Measurements from ENCODE around the gene ANAPC13. TPM values are rescaled to one million over a fixed set of nuclear protein-coding genes. Genes with fewer than 3 reads are reported as not detected.
A peak's percentile ranks its signal among the peaks of the same experiment; 100 is the strongest.

ANAPC13 gene
- total RNA-seq, 1 experiment from 2014 or later, result 69.1 TPM

DNA sequence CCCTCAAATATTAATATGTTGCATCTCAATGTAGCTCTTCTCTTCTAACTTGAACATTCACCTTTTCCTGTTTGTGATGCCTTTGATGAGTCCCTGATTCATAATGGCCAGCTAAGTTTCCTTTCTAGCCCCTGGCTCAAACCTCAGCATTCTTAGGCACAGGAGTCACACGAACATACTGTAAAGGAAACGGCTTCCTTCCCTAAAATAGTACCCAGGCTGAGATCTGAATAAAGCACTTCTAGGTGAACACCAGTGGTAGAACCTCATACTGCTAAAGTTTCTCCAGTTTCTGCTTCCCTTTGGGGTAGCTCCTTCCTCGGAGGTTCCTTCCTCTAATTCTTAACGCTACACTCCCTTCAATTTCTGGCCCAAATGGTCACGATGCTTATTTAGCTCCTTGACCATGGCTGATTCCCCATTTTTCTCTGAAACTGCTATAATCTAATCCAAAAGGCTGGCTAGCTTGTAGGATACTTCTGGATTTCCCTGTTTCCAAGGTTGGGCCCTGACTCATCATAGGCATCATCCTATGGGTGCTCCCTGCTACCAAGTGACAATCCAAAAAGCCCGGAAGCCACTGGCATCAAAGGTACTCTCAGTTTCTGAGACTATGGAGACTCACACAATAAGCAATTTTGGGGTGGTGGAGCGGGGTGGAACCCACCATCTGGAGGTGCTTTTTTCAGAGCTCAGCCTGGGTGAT is 2.4 kb downstream of the ANAPC13 start:
- DNase-seq (ENCODE audit: extremely low read depth, low read depth), result no peak

DNA sequence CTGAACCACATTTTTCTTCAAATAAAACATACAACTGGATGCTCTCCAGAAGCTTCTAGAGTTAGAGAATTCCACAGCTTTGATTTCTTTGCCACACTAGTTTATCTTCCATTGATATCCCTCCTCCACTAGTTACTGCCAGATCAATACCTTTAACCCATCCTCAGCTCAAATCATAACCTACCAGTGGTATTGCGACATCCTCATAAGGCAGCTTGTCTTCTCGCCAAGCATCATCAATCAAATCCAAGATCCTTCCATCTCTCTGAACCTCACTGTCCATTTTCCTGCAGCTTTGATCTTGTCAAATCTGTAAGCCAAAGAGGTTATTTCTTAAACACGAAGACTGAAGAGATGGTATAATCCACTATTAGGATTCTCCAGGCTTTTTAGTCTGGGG is 3.2 kb downstream of the ANAPC13 start:
- DNase-seq (ENCODE audit: extremely low read depth, low read depth), result no peak

DNA sequence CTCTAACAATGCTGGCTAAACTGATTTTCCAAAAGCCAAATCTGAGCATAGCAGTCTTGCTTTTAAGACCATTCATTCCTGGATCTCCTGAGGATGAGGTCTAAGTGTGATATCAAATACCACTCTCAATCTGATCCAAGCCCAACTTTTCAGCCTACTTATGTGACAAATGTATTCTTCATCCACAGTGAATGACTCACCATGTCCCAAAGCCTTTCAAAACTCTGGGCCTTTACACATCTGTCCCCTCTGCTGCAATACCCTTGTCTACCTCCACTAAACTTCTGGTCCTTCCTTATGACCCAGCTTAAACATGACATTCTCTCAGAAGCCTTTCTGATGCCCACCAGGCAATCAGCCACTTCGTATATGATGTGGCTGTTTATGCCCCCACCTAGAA is 4.6 kb downstream of the ANAPC13 start:
- no peak for DNase-seq (ENCODE audit: extremely low read depth, low read depth)

DNA sequence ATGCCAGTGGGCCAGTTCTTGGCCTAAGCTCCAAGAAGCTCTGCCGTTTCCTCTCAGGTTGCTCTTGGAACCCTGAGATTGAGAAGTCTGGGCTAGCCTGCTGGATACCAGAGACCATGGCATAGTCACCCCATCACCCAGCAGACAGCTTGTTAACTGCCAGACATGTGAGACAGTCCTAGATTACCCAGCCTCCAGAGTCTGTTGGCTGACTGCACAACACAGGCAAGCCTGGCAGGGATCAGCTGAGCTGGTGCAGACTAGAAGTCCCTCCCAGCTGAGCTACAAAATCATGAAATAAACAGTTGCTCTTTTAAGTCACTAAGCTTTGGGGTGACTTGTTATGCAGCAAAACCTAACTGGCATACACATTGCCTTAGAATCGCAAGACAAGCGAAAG is 5.2 kb downstream of the ANAPC13 start:
- DNase-seq (ENCODE audit: extremely low read depth, low read depth), result no peak

DNA sequence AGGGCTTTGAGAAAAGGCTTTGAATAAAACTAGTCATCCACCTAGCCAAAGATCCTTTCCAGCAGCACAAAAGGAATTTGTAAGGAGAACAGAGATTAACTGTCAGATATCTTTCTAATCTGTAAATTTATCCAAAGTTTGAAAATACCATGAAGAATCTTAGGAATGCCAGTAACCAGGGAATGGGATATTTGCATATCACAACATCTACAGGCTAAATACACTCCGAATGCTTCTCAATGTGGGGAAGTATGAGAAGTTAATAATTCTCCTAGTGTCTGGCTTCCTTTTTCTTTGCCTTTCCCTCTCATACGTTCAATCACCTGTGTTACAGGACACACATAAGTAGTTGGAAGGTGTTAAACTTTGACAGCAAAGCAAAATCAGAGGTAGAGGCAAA is 7.8 kb downstream of the ANAPC13 start:
- DNase-seq (ENCODE audit: extremely low read depth, low read depth), result no peak

DNA sequence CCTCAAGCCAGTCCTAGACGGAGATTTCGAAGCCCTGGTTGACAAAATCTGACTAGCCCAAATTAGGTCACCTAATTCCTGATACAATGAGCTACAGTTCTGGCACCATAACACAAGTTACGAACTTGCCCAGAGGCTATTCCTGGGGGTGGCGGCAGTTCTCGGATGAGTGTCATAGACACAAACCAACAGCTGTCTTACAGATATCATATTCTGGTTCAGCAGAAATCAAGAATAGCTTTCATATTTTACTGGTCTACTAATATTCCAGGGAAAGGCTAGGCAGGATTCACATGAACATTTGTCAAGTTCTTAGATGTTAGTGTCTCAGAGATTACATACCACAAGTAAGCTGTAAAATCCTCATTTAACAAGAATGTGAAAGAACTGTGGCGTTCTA is 8.8 kb downstream of the ANAPC13 start:
- no peak for DNase-seq (ENCODE audit: extremely low read depth, low read depth)

DNA sequence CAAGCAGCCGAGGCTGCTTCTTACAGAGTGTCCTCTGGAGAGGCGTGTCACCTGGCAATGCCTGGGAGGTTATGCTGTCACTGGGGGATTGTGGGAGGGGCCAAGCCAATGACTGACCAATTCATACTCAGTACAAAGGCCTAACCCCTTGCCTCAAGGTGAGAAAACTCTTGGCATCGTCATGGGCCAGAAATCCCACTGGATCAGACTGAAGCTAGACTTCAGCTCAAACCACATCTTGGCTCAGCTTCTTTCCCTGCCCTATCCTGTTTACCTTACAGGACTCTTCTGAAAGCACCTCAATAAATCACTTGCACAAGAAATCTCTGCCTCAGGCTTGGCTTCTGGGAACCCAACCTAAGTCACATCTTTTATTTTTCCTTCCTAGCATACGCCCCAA is 9.5 kb downstream of the ANAPC13 start:
- no peak for DNase-seq (ENCODE audit: extremely low read depth, low read depth)

DNA sequence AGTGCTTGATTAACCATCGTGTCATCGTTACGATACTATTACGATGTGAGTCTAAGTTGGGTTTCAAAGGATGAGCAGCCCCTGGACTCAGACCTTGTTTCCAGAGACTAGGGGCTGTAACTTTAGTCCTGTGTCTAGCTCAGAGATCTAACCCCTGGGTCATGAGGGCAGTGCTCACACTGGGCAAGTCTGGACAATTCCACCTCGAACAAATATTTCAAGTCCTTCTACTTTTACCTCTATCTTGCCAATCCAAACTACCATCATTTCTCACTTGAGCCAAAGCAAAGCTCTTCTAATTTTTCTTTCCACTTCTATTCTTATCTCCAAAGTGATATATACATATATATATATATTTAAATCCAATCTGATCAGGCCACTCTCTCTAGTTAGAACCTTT is 10.8 kb downstream of the ANAPC13 start:
- no peak for DNase-seq (ENCODE audit: extremely low read depth, low read depth)

DNA sequence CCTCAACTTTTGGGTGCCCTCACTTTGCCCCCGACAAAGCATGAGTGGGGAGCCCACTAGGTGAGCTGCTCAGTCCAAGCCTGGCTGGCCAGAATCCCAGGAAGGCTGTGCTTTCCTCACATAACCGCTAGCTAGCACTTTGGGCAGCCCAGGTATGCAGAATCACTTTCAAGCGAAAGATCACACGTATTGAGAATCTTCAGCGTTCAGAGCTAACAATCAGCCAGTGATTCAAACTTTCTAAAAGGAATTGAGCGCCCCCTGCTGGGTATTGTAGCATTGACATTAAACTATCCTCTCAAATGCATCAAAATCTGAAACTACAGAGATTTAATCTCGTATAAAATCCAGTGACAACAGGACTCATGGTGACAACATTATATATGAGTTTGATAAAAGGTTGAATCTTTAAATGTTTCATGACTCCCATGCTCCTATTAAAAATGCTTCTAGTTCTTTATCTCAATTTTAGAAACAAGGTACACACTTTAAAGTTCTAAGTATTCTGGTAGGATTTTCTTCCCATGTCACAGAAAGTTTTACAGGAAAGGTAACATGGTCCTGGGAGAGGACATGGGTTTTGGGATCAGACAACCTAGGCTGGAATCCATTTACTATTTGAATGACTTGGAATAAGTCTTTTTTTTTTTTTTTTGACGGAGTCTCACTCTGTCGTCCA is 11.8 kb downstream of the ANAPC13 start:
- DNase-seq (ENCODE audit: extremely low read depth, low read depth), result peak; percentile 72

DNA sequence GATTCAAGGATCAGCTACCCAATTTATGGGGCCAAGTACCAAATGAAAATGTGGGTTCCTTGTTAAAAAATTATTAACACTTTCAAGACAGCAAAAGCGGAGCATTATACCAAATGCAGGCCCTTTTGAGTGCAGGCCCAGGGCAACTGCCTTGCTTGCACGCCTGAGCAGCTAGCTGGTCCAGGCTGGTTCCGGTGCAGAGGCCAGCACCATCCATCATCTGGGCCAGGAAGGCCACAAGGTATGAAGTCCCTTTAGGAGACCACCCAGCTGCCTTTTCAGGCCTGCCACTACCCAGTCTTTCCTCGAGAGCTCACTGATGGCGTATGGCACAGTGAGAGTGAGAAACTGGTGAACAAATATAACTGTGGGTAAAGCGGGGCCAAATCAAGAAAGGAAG is 13.0 kb downstream of the ANAPC13 start:
- no peak for DNase-seq (ENCODE audit: extremely low read depth, low read depth)

DNA sequence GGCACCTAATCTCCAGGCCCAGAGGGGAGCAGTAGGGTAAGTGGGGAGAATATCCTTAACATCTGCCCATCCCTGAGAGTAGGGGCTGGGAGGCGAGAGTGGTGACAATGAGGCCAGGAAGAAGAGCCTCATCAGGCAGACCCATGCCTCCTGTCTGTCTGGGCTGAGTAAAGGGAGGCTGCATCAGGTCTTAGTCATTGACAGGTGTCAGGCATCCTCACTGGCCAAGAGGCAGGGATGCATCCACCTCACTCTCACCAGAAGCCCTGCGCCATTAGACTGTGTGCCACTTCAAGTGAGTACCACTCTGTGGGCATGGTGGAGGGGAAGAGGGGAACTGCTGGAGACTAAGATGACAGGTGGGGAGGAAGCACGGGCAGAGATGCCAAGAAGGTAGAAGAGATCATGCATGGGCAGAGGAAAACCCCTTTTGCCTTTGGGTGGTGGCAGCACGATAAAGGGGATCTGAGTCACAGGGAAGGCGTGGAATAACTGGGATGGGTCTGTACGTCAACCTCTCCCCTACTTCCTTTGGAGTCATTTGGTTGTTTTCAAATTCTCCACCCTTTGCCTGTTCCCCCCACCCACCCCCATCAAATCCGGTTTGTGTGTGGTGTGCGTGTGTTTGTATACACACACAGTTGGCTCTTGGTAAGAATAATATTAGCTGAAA is 14.1 kb downstream of the ANAPC13 start:
- DNase-seq (ENCODE audit: extremely low read depth, low read depth), result no peak

DNA sequence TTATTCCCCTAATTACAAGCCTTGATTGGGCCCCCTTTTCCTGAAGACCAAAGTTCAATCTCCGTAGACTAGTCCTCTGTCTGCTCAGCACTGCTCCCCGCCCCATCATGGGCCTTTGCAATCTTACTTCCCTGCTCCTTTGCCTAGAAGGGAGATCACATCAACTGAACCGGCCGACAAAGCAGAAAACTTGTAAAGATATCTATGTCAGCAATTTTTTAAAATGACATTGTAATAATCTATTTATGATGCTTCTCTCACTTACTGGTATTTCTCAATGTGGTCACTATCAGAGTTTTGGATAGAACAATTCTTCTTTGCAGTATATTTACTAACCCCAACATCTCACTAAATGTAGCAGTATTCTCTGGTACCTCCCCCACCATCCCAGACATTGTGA is 17.3 kb downstream of the ANAPC13 start:
- no peak for DNase-seq (ENCODE audit: extremely low read depth, low read depth)

DNA sequence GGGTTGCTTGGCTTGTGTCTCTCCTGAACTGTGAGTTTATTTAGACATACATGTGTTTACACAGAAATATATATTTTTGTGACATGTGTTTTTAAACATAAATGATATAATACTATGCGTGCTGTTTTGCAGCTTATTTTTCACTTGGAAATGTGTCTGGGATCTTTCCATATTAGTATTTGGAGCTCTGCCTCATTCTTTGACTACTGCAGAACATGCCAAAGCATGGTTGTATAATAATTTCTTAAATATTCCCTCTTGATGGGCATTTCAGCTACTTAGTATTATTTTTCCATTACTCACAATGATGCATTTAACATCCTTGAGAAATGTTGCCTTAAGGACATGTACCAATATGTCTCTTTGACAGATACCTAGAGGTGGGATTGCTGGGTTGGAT is 19.5 kb downstream of the ANAPC13 start:
- DNase-seq (ENCODE audit: extremely low read depth, low read depth), result no peak

DNA sequence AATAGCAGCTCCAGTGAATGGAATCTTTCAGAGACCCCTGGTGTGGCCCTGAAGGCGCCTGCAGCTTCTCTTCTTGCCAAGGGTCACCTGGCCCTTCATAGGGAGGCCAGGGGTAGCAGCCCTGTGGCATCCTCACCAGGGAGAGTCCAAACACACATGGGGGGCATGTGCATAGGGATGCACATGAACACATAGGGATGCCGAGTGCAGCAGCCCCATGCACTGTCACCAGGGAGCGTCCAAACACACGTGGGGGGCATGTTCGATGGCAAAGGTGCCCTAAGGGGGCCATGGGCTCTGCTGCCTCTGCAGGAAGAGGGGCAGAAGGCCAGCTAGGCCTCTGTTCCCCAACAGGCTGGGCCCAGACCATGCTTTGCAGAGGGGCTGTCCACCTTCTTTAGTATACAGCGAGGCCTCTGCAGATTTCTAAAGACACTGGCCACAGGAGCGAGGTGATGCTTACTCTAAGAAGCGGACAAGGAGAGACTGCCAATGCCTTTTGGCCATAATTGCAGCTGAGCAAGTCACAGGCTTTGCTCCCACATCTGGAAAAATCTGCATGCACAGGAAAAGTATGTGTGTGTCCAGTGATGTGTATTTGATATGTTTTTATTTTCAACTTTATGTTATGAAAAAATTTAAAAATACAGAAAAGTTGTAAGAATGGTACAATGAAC is 21.0 kb downstream of the ANAPC13 start:
- DNase-seq (ENCODE audit: extremely low read depth, low read depth), result no peak

DNA sequence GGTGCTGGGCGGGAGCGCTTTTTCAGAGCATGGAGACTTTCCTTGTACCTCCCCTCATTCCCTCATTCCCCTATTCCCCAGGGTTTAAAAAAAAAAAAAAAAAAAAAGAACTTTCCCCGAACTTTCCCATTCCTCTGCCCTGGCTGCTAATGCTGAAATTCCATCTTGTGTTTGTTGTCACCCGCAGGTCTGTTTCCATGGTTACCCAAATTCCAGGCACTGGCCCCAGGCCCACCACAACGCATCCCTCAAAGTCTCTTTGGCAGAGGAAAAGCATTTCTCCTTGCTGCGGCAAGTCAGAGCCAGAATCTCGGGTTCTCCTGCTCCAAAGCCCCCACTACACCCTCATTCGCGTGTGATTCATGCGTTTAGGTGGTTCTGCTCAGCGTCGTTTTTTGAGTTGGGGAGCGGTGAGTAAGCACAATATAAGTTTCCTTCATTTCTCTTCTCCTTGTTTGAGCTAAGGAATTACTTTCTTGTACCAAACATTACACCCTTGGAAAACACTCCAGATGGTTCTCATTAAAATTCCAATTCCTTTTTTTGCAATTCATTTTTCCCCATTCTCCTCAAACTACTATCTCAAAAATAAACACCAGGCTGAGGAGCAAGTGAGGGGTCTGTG is 21.6 kb downstream of the ANAPC13 start:
- DNase-seq (ENCODE audit: extremely low read depth, low read depth), result no peak

DNA sequence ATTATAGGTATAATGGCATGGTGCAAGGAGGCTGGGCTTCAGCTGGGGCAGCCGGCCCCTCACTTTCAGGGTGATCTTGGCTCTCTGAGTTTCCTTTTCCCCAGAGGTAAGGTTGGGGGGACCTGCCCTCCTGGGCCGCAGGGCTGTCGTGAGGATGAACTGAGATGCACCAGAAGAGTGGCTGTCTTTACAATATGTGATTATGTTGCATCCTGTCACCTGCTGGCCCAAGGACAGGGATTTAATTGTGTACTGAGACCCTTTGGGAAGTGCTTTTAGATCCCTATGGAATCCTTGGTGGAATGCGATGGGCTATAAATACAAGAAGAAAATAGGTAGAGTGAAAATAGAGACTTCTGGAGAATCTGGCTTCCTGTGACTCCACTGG is 22.1 kb downstream of the ANAPC13 start:
- DNase-seq (ENCODE audit: extremely low read depth, low read depth), result no peak

DNA sequence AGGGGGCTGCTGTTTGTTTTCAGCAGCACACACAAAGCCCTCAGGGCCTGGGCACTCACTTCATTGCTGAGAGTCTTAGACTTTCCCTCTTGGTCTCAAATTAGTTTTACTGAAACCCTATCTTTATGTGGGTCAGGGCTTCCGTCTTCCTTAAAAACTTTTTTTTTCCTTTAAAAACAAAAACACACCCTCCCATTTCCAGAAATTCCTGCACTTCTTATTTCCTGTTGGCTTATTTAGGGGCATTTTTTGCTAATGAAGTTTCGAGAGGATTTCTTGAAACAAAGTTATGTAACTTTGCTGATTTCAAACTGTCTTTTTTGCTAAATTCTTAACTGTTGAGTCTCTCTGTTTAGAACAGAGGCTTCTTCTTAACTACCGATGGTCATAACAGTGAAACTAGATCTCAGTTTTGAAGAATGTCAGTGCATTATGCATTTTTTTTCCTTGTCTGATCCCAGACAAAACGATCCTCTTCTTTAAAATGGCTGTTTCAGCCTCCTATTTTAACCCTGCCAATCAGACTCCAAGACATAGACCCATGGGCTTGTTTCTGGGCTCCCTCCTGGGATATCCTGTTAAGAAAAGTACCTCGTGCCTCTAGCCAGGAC is 23.3 kb downstream of the ANAPC13 start:
- DNase-seq (ENCODE audit: extremely low read depth, low read depth), result no peak

DNA sequence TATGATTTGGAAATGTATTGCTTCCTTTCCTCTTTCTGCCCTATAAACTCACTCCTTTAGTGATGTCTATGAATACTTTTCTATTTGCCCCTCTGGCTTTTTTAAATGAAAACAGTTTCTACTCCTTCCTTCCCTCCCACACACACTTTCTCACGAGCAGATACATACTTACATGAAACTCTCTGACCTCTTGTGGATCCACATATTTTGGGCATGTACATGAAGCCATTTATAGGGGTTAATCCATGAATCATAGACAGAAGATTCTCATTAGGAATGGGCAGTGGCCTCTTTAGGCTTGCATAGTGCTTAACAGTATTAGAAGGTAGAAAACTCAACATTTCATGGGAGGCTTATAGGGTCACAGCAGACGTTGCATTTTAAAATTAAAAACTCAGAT is 24.8 kb downstream of the ANAPC13 start:
- no peak for DNase-seq (ENCODE audit: extremely low read depth, low read depth)

DNA sequence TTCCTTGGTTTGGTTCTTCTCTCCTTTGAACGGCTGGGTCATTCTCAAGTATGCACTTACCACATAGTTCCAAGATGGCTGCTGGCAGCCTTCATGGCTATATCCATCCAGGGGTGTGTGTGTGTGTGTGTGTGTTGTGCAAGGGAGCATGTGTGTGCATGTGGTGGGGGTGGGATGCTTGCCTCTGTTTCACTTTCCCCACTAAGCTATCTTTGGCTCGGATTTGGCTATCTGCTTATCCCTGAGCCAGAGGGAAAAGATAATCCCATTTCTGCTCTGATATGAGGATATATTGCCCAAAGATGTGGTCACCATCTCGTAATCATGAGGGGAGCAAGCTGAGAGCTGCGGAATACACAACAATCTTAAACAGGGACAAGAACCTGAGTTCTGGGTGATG is 26.2 kb downstream of the ANAPC13 start:
- no peak for DNase-seq (ENCODE audit: extremely low read depth, low read depth)

DNA sequence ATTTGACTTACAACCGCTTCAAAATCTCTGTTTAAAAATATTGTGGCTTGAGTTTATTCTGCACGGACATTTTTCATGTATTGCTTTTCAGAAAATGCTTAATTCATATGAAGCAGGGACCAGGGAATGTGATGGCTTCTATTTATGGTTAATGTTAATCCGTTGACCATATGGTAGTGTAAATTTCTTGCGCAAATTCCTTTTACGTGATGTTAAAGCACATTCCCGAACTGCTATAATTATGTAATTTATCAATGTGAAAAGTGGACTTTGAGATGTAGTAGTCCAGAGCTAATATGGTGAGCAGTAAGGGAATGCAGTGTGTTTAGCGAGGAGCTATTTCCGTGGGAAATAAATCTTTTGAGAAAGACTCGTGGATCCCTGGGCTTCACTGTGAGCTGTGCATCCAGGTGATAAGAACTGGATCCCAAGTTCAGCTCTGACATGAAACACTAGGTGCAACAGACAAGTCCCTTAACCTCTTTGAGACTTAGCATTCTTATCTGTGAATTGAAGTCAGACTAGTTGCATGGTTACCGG is 27.3 kb downstream of the ANAPC13 start:
- DNase-seq (ENCODE audit: extremely low read depth, low read depth), result no peak
